Measurements from ENCODE around the gene TAF9B. TPM values are rescaled to one million over a fixed set of nuclear protein-coding genes. Genes with fewer than 3 reads are reported as not detected.

Gene TAF9B
- total RNA-seq, 1 donor from 2014 or later, result 21.1 TPM

DNA sequence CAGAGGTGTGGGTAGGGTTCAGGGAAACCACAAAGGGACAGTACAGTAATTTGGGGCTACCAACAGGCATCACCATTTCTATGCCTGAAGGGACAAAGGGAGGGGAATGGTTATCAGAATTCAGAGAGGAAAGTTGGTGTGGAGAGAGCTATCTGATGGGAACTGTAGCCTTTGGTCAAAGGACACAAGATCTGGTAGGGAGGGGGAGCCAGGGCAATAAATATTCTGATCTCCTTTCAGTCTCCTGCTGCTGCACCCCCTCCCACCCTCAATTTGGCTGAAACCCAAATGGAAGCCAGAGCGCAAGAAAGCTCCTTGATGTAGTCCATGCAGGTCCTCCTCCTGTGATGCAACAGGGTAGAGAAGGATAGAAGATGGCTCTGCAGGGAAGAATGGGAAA is 20.8 kb downstream of the TAF9B start:
- Histone ChIP-seq H3K4me1 (peaks cover 19% of the 10 kb centered on the region), H3K9me3 (replicated peaks) (no peaks in the 10 kb centered on the region), H3K27me3 (ENCODE audit: low read depth) (no peaks in the 10 kb centered on the region), H3K36me3 (peaks cover 88% of the 10 kb centered on the region), H3K4me3 (no peak overlapping the region), H3K27ac (replicated peaks) (no peak overlapping the region)
- TF ChIP-seq, protein P1, sequence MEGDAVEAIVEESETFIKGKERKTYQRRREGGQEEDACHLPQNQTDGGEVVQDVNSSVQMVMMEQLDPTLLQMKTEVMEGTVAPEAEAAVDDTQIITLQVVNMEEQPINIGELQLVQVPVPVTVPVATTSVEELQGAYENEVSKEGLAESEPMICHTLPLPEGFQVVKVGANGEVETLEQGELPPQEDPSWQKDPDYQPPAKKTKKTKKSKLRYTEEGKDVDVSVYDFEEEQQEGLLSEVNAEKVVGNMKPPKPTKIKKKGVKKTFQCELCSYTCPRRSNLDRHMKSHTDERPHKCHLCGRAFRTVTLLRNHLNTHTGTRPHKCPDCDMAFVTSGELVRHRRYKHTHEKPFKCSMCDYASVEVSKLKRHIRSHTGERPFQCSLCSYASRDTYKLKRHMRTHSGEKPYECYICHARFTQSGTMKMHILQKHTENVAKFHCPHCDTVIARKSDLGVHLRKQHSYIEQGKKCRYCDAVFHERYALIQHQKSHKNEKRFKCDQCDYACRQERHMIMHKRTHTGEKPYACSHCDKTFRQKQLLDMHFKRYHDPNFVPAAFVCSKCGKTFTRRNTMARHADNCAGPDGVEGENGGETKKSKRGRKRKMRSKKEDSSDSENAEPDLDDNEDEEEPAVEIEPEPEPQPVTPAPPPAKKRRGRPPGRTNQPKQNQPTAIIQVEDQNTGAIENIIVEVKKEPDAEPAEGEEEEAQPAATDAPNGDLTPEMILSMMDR (IDR thresholded peaks at IDR 0.05; ENCODE audit: borderline replicate concordance), result no peak
- intact Hi-C loops (cut with micrococcal nuclease), result no loop called here
- no peak for DNase-seq

DNA sequence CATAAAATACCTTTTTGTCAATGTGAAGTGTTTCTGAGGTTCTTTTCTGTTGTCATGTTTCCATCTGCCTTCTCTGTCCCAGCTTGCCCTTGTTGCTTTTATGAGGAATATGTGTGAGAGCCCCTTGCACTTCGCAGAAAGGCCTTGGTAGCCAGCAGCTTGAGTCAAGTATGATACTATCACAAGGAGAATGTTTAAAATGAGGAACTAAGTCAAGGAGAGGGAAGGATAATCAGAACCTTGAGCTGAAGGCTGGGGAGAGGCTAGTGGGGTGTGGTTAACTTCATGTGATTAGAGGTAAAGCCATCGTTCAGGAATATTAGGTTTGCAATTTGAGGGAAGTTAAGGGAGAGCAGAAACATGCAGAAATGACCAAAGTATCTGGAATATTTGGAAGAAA is 22.7 kb downstream of the TAF9B start:
- no peaks in the 10 kb centered on the region for H3K9me3 ChIP-seq (replicated peaks)
- TF ChIP-seq, protein P1 (IDR thresholded peaks at IDR 0.05; ENCODE audit: borderline replicate concordance), result no peak
- H3K36me3 ChIP-seq, result peaks cover 85% of the 10 kb centered on the region
- H3K27me3 ChIP-seq (ENCODE audit: low read depth), result no peaks in the 10 kb centered on the region
- intact Hi-C loops (cut with micrococcal nuclease), result no loop called here
- no peak overlapping the region for H3K4me3 ChIP-seq
- no peak for DNase-seq
- peaks cover 23% of the 10 kb centered on the region for H3K4me1 ChIP-seq
- H3K27ac ChIP-seq (replicated peaks), result no peak overlapping the region

DNA sequence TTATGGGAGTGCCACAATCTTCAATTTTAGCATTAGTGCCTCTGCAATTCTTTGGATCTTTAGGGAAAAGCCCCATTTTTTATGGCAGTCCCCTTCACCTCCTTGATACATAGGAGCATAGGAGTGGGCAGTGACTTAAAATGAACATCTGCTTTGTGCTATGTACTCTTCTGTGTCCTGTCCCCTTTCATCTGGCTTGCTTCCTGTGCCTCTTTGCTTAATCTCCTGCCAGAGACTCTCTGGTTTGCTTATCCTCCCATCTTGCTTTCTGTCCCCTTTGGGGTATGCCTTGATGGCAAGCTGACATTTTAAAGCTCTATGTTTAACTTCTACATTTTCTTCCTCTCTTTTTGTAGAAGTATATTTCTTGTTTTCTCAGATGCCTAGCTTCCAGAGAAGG is 23.1 kb downstream of the TAF9B start:
- no peaks in the 10 kb centered on the region for H3K27me3 ChIP-seq (ENCODE audit: low read depth)
- intact Hi-C loops (cut with micrococcal nuclease), result no loop called here
- TF ChIP-seq, protein P1 (IDR thresholded peaks at IDR 0.05; ENCODE audit: borderline replicate concordance), result no peak
- H3K27ac ChIP-seq (replicated peaks), result no peak overlapping the region
- peaks cover 26% of the 10 kb centered on the region for H3K4me1 ChIP-seq
- no peaks in the 10 kb centered on the region for H3K9me3 ChIP-seq (replicated peaks)
- H3K36me3 ChIP-seq, result peaks cover 85% of the 10 kb centered on the region
- H3K4me3 ChIP-seq, result no peak overlapping the region
- no peak for DNase-seq

DNA sequence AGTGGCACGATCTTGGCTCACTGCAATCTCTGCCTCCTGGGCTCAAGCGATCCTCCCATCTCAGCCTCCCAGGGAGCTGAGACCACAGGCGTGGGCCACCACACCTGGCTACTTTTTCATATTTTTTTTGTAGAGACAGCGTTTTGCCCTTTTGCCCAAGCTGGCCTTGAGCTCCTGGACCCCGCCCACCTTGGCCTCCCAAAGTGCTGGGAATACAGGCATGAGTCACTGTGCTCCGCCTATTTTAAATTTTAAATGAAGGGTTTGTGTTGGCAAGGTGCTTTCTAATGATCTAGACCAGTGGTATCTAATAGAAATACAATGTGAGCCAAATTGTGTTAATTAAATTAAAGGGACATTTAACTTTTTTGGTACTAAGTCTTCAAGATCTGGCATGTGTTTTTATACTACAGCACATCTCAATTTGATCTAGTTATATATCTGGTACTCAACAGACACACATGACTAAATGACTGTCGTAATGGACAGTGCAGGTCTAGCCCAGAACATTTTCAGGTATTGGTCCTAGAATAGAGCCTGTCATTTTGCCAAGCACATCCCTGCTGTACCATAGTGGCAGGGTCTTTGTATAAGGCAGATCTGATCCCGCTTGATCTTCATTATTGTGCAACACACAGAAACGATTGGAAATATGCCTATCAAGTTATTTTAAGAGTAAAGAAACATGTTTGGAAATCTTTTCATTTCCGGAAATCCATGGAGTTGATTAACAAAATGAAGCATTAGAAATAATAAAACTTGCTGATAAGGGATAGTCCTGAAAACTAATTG is 28.1 kb downstream of the TAF9B start:
- intact Hi-C loops (cut with micrococcal nuclease), result no loop called here
- H3K36me3 ChIP-seq, result peaks cover 56% of the 10 kb centered on the region
- no peaks in the 10 kb centered on the region for H3K27me3 ChIP-seq (ENCODE audit: low read depth)
- H3K27ac ChIP-seq (replicated peaks), result no peak overlapping the region
- DNase-seq, result no peak
- H3K9me3 ChIP-seq (replicated peaks), result no peaks in the 10 kb centered on the region
- H3K4me3 ChIP-seq, result no peak overlapping the region
- TF ChIP-seq, protein P1 (IDR thresholded peaks at IDR 0.05; ENCODE audit: borderline replicate concordance), result no peak
- peaks cover 63% of the 10 kb centered on the region for H3K4me1 ChIP-seq

DNA sequence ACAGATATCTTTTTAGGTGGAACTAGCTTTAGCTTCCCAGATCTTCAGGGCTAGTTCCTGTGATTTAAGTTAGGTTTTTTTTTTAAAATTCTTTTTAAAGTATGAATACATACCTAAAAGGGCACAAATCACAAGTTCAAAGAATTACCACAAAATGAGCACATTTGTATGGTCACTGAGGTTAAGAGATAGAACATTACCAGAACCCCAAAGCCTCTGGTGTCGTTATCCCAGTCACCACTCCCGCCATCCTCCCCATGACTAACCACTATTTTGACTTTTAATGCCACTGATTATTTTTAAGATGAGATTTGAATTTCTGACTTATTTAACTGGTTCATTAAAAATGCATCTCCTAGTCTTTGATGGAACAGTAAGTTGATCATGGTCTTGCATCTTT is 30.0 kb downstream of the TAF9B start:
- no peaks in the 10 kb centered on the region for H3K27me3 ChIP-seq (ENCODE audit: low read depth)
- no peaks in the 10 kb centered on the region for H3K9me3 ChIP-seq (replicated peaks)
- intact Hi-C loops (cut with micrococcal nuclease), result no loop called here
- TF ChIP-seq, protein P1 (IDR thresholded peaks at IDR 0.05; ENCODE audit: borderline replicate concordance), result no peak
- H3K4me1 ChIP-seq, result peaks cover 66% of the 10 kb centered on the region
- H3K36me3 ChIP-seq, result peaks cover 37% of the 10 kb centered on the region
- DNase-seq, result no peak
- H3K4me3 ChIP-seq, result no peak overlapping the region
- H3K27ac ChIP-seq (replicated peaks), result no peak overlapping the region

Data from left ventricle myocardium inferior (tissue), 1 donor.